AG09319 (cell line): ENCODE measurements around the gene VPS39.

ENCODE experiments used
- DNase-seq: peaks from one replicate; pipeline ENCODE4 v3.0.0-alpha.2; 2010; ENCODE audit warnings: low read depth; ENCODE audit errors: extremely low read depth
- CTCF ChIP-seq: IDR thresholded peaks from 2 replicates; pipeline ENCODE4 v1.5.1; 2011; ENCODE audit warnings: low read depth, mild to moderate bottlenecking, inconsistent platforms, low read length, moderate library complexity

The VPS39 gene

GRCh38 chr15:42154956-42155355 lies 53.1 kb downstream of the VPS39 start:
- DNase-seq, result no peak
- TF ChIP-seq CTCF, result no peak

GRCh38 chr15:42154212-42154941 lies 53.7 kb downstream of the VPS39 start:
- TF ChIP-seq CTCF, result no peak
- no peak for DNase-seq

- no peak for DNase-seq
- TF ChIP-seq CTCF, result no peak
These were observed 54.3 kb downstream of the VPS39 start for GRCh38 chr15:42153874-42154211.

- no peak for TF ChIP-seq CTCF
- DNase-seq, result no peak
These were observed 55.0 kb downstream of the VPS39 start for GRCh38 chr15:42152921-42153698.

- TF ChIP-seq CTCF, result no peak
- DNase-seq, result no peak
These were observed 55.7 kb downstream of the VPS39 start for GRCh38 chr15:42152196-42152920.

- TF ChIP-seq CTCF, result no peak
- DNase-seq, result no peak
These were observed 56.4 kb downstream of the VPS39 start for GRCh38 chr15:42151736-42152135.

GRCh38 chr15:42151141-42151561 lies 57.0 kb downstream of the VPS39 start:
- no peak for TF ChIP-seq CTCF
- no peak for DNase-seq
